Stimulated activated CD4-positive, alpha-beta T cell treated with anti-CD3 and anti-CD28 coated beads, Interleukin-1b, Interleukin-23, amount 100 ng/mL, for 24 hours (primary cell): ENCODE measurements around the gene LTC4S.
"Not testable (repeated sequence)": the region's sequence is repeated elsewhere in the genome, so short reads cannot be mapped to it uniquely, and the experiment has no call there.

Source experiments
- DNase-seq, 4 experiments: peaks; one replicate each; pipeline ENCODE4 v3.0.0-alpha.2; 2020; ENCODE audit warnings: low read depth in 4 of 4, low spot score in 1 of 4

Gene LTC4S

GRCh38 chr5:179793468-179794139 is at the start of gene LTC4S:
TSS of gene LTC4S (plus strand) at chr5:179793986. CDS start at chr5:179794081, 95 bp downstream.
- no peak for DNase-seq

- not testable (repeated sequence) for DNase-seq
Measured at GRCh38 chr5:179744106-179744505, 49.7 kb upstream of the LTC4S start.

GRCh38 chr5:179746872-179747271 is 46.9 kb upstream of the LTC4S start:
- DNase-seq, result no peak

GRCh38 chr5:179747811-179748210 is 46.0 kb upstream of the LTC4S start:
- no peak for DNase-seq

- DNase-seq, result no peak
Measured at GRCh38 chr5:179749857-179750508, 43.8 kb upstream of the LTC4S start.

GRCh38 chr5:179753971-179754370 is 39.8 kb upstream of the LTC4S start:
- DNase-seq, result no peak

GRCh38 chr5:179755022-179755421 is 38.8 kb upstream of the LTC4S start:
- no peak for DNase-seq

- no peak for DNase-seq
Measured at GRCh38 chr5:179758955-179759354, 34.8 kb upstream of the LTC4S start.

- peak in 3 of 4 experiments; percentile 4 to 21 (median 7) for DNase-seq
Measured at GRCh38 chr5:179759581-179760551, 33.9 kb upstream of the LTC4S start.

- DNase-seq, result no peak
Measured at GRCh38 chr5:179762079-179762780, 31.6 kb upstream of the LTC4S start.

- no peak for DNase-seq
Measured at GRCh38 chr5:179762781-179763176, 31.0 kb upstream of the LTC4S start.

GRCh38 chr5:179763215-179763945 is 30.4 kb upstream of the LTC4S start:
- DNase-seq, result peak in 3 of 4 experiments; percentile 6 to 27 (median 25)

- no peak for DNase-seq
Measured at GRCh38 chr5:179764056-179764455, 29.7 kb upstream of the LTC4S start.

- DNase-seq, result no peak
Measured at GRCh38 chr5:179765400-179765799, 28.4 kb upstream of the LTC4S start.

GRCh38 chr5:179766021-179766725 is 27.6 kb upstream of the LTC4S start:
- no peak for DNase-seq

GRCh38 chr5:179766726-179767455 is 26.9 kb upstream of the LTC4S start:
- DNase-seq, result no peak

GRCh38 chr5:179767496-179768100 is 26.2 kb upstream of the LTC4S start:
- DNase-seq, result no peak

GRCh38 chr5:179768326-179769085 is 25.3 kb upstream of the LTC4S start:
- DNase-seq, result no peak
